Breast epithelium (tissue), 3 donors: ENCODE measurements around the gene TGDS.

ENCODE experiments used
- POLR2A ChIP-seq: fragments of 450-650 bp; IDR thresholded peaks from one replicate; pipeline ENCODE4 v1.6.1; 2016; ENCODE audit warnings: antibody characterized with exemption, mild to moderate bottlenecking, moderate library complexity
- POLR2AphosphoS5 ChIP-seq, 3 donors: sonication (generic); formaldehyde crosslinking; IDR thresholded peaks; one replicate each; pipeline ENCODE4 v1.6.1; 2017; ENCODE audit warnings: antibody characterized with exemption in 3 of 3
- TF ChIP-seq, protein P1 (sequence below), 3 donors: fragments of 450-650 bp; IDR thresholded peaks; one replicate each; pipeline ENCODE4 v1.5.1; 2016 to 2017; ENCODE audit warnings: antibody characterized with exemption in 3 of 3, mild to moderate bottlenecking in 3 of 3, moderate library complexity in 3 of 3

DNA sequence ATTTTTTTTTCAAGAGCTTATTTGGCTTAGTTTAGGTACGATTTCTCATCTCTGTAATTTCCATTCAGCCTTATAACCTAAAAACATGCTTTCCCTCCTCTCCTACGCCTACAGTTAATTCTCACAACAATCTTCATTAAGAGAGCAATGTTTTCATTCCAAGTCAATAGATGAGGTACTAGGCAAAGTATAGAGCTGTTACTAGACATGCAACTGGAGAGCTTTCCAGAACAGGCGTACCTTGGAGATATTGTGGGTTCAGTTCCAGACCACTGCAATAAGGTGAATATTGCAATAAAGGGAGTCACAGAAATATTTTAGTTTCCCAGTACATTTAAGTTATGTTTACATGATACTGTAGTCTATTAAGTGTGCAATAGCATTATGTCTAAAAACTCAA, 34.8 kb downstream of the TGDS start:
- TF ChIP-seq, protein P1, sequence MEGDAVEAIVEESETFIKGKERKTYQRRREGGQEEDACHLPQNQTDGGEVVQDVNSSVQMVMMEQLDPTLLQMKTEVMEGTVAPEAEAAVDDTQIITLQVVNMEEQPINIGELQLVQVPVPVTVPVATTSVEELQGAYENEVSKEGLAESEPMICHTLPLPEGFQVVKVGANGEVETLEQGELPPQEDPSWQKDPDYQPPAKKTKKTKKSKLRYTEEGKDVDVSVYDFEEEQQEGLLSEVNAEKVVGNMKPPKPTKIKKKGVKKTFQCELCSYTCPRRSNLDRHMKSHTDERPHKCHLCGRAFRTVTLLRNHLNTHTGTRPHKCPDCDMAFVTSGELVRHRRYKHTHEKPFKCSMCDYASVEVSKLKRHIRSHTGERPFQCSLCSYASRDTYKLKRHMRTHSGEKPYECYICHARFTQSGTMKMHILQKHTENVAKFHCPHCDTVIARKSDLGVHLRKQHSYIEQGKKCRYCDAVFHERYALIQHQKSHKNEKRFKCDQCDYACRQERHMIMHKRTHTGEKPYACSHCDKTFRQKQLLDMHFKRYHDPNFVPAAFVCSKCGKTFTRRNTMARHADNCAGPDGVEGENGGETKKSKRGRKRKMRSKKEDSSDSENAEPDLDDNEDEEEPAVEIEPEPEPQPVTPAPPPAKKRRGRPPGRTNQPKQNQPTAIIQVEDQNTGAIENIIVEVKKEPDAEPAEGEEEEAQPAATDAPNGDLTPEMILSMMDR (IDR thresholded peaks at IDR 0.05), result no peak
- TF ChIP-seq POLR2A (no peak), POLR2AphosphoS5 (IDR thresholded peaks at IDR 0.05) (no peak)
